Calu3 (cell line): ENCODE data around the gene DRP2. TPM values are rescaled to one million over a fixed set of nuclear protein-coding genes. Genes with fewer than 3 reads are reported as not detected.
"Not testable (repeated sequence)": the region's sequence is repeated elsewhere in the genome, so short reads cannot be mapped to it uniquely, and the experiment has no call there.

ENCODE experiments used
- BruUV-seq: library from RNA; stranded (reverse); fragments of 400-500 nt; replicated peaks from 2 replicates; lab custom pipeline; 2021; lab: Mats Ljungman, UMichigan
- CTCF ChIA-PET: fragments of 300-600 bp; sonication (Branson Sonifier 250); formaldehyde crosslinking; loops from one replicate; lab custom pipeline; 2022; ENCODE audit warnings: antibody characterized with exemption; lab: Charles Lee
- DNase-seq: peaks from one replicate; pipeline ENCODE4 v3.0.0; 2022
- H3K27ac Mint-ChIP-seq: one replicate; pipeline ENCODE4 v1.8.0; 2022; ENCODE audit warnings: mixed read lengths; ENCODE audit not compliant: unreplicated experiment
- H3K27me3 Mint-ChIP-seq: one replicate; pipeline ENCODE4 v1.8.0; 2022; ENCODE audit warnings: mixed read lengths; ENCODE audit not compliant: unreplicated experiment
- H3K36me3 Mint-ChIP-seq: one replicate; pipeline ENCODE4 v1.8.0; 2022; ENCODE audit warnings: mild to moderate bottlenecking, moderate library complexity, mixed read lengths; ENCODE audit not compliant: insufficient read depth, unreplicated experiment
- H3K4me1 Mint-ChIP-seq: one replicate; pipeline ENCODE4 v1.8.0; 2022; ENCODE audit warnings: mild to moderate bottlenecking, low read depth, mixed read lengths; ENCODE audit not compliant: unreplicated experiment
- H3K4me3 Mint-ChIP-seq: one replicate; pipeline ENCODE4 v1.8.0; 2022; ENCODE audit warnings: mild to moderate bottlenecking, low read depth, moderate library complexity, mixed read lengths; ENCODE audit not compliant: unreplicated experiment
- H3K9me3 Mint-ChIP-seq: one replicate; pipeline ENCODE4 v1.8.0; 2022; ENCODE audit warnings: low read depth, mixed read lengths; ENCODE audit not compliant: unreplicated experiment
- intact Hi-C: fragments of 100-400 bp; cut with micrococcal nuclease; formaldehyde crosslinking; loops from one replicate; pipeline ENCODE4 v1.10.0; 2022; ENCODE audit not compliant: unreplicated experiment
- total RNA-seq: library from RNA; stranded (reverse); gene quantifications from 2 replicates; pipeline ENCODE4 v1.2.3, GENCODE V29; 2022
- TF ChIP-seq, protein P1 (sequence below): fragments of 200-600 bp; IDR thresholded peaks from one replicate; pipeline ENCODE4 v1.8.0; 2022; ENCODE audit warnings: antibody characterized with exemption; ENCODE audit not compliant: unreplicated experiment

Gene DRP2
- total RNA-seq, 1 experiment from 2014 or later, result 0.66 TPM

DNA sequence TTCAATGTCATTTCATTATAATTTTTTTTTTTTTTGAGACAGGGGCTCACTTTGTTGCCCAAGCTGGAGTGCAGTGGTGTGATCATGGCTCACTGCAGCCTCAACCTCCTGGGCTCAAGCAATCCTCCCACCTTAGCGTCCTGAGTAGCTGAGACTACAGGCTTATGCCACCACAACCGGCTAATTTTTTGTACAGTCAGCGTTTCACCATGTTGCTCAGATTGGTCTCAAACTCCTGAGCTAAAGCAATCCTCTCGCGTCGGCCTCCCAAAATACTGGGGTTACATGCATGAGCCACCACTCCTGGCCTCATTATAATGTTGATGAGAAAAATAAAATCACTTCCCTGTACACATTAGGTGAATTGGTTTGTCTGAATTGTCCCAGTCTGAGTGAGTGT is 54.6 kb downstream of the DRP2 start:
- BruUV-seq, result no TSS peak
- intact Hi-C loops, result no loop called here
- H3K36me3 Mint-ChIP-seq, result no peaks in the 10 kb centered on the region
- no peak overlapping the region for H3K4me3 Mint-ChIP-seq
- DNase-seq, result no peak
- no peaks in the 10 kb centered on the region for H3K4me1 Mint-ChIP-seq
- H3K9me3 Mint-ChIP-seq, result no peaks in the 10 kb centered on the region
- no peak overlapping the region for H3K27ac Mint-ChIP-seq
- TF ChIP-seq, protein P1, sequence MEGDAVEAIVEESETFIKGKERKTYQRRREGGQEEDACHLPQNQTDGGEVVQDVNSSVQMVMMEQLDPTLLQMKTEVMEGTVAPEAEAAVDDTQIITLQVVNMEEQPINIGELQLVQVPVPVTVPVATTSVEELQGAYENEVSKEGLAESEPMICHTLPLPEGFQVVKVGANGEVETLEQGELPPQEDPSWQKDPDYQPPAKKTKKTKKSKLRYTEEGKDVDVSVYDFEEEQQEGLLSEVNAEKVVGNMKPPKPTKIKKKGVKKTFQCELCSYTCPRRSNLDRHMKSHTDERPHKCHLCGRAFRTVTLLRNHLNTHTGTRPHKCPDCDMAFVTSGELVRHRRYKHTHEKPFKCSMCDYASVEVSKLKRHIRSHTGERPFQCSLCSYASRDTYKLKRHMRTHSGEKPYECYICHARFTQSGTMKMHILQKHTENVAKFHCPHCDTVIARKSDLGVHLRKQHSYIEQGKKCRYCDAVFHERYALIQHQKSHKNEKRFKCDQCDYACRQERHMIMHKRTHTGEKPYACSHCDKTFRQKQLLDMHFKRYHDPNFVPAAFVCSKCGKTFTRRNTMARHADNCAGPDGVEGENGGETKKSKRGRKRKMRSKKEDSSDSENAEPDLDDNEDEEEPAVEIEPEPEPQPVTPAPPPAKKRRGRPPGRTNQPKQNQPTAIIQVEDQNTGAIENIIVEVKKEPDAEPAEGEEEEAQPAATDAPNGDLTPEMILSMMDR, result no peak
- H3K27me3 Mint-ChIP-seq, result peaks cover 15% of the 10 kb centered on the region
- CTCF ChIA-PET, result no interaction called here

DNA sequence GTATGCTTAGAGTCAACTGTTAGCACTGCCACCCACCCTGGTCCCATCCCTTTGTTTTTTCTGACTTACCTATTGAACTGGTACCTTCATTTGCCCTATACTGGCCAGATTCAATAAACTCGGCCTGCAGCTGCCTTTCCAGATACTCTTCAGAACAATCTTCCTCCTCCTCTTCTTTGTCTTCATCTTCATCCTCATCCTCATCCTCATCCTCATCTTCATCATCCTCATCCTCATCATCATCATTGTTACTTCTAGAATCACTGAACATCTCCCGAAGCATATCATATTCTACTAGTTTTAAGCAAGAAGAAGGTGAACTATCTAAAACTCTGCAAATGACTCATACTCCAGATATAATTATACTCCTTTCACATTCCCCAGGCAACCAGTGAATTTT is 56.7 kb downstream of the DRP2 start:
- no peak overlapping the region for H3K27ac Mint-ChIP-seq
- no peak overlapping the region for H3K4me3 Mint-ChIP-seq

DNA sequence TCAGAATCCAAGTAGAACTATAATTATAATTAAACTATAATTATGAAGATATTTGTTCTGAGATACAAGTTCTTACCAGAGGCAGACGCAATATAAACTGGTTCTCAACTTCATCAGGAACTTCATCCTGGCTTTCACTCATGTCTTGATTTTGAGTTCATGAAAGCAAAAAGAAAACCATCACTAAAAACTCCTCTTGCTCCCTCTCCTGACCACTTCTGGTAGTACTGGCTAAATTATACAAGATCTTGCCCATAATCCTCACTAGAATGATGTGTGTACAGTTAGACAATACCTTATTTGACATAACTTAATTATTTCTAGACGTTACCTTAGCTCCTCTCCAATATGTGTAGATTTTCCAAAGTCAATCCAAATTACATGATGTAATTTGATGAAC is 67.8 kb downstream of the DRP2 start:
- CTCF ChIA-PET, result no interaction called here
- no peaks in the 10 kb centered on the region for H3K27me3 Mint-ChIP-seq
- no TSS peak for BruUV-seq
- H3K27ac Mint-ChIP-seq, result no peak overlapping the region
- H3K9me3 Mint-ChIP-seq, result no peaks in the 10 kb centered on the region
- no peaks in the 10 kb centered on the region for H3K4me1 Mint-ChIP-seq
- no peak overlapping the region for H3K4me3 Mint-ChIP-seq
- H3K36me3 Mint-ChIP-seq, result no peaks in the 10 kb centered on the region
- peak; percentile 33 for DNase-seq
- TF ChIP-seq, protein P1, result no peak
- intact Hi-C loops, result loop anchor here (2.0 kb wide), 1 partner anchor 393 kb away; no protein-coding TSS in a partner anchor

More for the DNA sequence above, 56.7 kb downstream of the DRP2 start:
- DNase-seq, result no peak
- Mint-ChIP-seq H3K9me3 (no peaks in the 10 kb centered on the region), H3K36me3 (no peaks in the 10 kb centered on the region), H3K4me1 (no peaks in the 10 kb centered on the region), H3K27me3 (no peaks in the 10 kb centered on the region)
- BruUV-seq, result no TSS peak
- CTCF ChIA-PET, result no interaction called here
- TF ChIP-seq, protein P1, result no peak
- intact Hi-C loops, result no loop called here

DNA sequence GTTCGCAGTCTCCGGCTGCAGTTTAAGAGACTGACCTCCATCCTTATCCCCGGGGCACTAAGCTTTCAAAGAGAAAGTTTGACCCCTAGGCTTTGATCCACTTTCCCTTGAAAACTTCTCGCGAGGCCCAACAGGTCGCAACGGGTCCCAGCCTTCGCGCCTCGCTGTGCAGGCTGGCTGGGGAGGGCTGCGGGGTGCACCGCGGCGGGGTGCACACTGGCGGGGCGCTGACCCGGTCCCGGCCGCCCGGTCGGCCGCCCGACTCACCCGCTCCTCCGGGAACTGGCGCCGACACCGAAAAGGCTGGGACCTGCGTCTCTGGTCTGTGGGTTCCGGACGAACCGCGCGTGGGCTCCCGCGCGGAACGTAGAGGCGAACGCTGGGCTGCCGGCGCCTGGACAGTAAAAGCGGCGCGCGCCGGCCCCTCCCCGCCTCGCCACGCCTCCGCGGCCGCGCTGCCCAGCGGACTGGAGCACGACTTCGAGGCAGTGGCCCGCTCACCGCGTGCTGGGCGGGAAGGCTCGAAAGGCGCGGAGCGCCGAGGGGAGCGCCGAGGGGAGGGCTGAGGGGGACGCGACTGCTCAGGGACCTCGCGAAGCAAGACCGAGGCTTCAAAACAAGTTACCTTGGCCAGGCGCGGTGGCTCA is 71.5 kb downstream of the DRP2 start, which contains the start of gene TAF7L:
Gene TAF7L, minus strand, starts transcription at position 378 of the 647 bp plus-strand sequence. CDS start 3,791 bp downstream, outside the sequence.
- Mint-ChIP-seq H3K4me3 (no peak within 1 kb of the TSS), H3K36me3 (no peaks in the 10 kb centered on the region), H3K27ac (no peak within 1 kb of the TSS), H3K9me3 (no peaks in the 10 kb centered on the region), H3K27me3 (no peaks in the 10 kb centered on the region), H3K4me1 (no peaks in the 10 kb centered on the region)
- DNase-seq, result no peak
- intact Hi-C loops, result no loop called here
- TF ChIP-seq, protein P1, result no peak
- no TSS peak for BruUV-seq
- CTCF ChIA-PET, result interaction anchor here (0.6 kb wide), 1 partner anchor 38 kb away, joined by 3 read pairs; no protein-coding TSS in a partner anchor

DNA sequence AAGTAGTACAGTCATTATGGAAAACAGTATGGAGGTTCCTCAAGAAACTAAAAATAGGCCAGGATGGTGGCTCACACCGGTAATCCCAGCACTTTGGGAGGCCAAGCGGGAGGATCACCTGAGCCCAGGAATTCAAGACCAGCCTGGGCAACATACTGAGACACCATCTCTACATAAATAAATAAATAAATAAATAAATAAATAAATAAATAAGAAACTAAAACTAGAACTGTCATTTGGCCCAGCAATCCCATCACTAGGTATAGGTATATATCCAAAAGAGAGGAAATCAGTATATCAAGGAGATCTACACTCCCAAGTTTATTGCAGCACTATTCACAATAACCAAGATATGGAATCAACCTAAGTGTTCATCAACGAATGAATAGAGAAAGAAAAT is 76.0 kb downstream of the DRP2 start:
- H3K4me3 Mint-ChIP-seq, intact Hi-C loops, H3K27ac Mint-ChIP-seq, BruUV-seq, CTCF ChIA-PET, DNase-seq, H3K27me3 Mint-ChIP-seq, H3K4me1 Mint-ChIP-seq, H3K9me3 Mint-ChIP-seq, H3K36me3 Mint-ChIP-seq: not testable (repeated sequence)
